Astrocyte (in vitro differentiated cells and primary cell): ENCODE data around the gene MSANTD3.

Source experiments
- CTCF ChIP-seq: IDR thresholded peaks from 2 replicates; pipeline ENCODE4 v1.5.1; 2011; ENCODE audit warnings: low read depth, mild to moderate bottlenecking, inconsistent platforms, low read length, moderate library complexity; ENCODE audit not compliant: insufficient read depth
- EZH2 ChIP-seq: IDR thresholded peaks from 2 replicates; pipeline ENCODE4 v1.6.1; 2012; ENCODE audit warnings: mild to moderate bottlenecking, low read length, inconsistent platforms; ENCODE audit not compliant: insufficient read depth

- no peak for TF ChIP-seq CTCF
- no peak for TF ChIP-seq EZH2
Measured at GRCh38 chr9:100449420-100449819, 22.5 kb downstream of the MSANTD3 start.
